Activated CD8-positive, alpha-beta memory T cell treated with anti-CD3 and anti-CD28 coated beads, Interleukin-2, amount 50 U/mL, for 4 hours (primary cell): ENCODE measurements around the gene AP3B1.

ENCODE experiments used
- DNase-seq: peaks from one replicate; pipeline ENCODE4 v3.0.0-alpha.2; 2020

Gene AP3B1

DNA sequence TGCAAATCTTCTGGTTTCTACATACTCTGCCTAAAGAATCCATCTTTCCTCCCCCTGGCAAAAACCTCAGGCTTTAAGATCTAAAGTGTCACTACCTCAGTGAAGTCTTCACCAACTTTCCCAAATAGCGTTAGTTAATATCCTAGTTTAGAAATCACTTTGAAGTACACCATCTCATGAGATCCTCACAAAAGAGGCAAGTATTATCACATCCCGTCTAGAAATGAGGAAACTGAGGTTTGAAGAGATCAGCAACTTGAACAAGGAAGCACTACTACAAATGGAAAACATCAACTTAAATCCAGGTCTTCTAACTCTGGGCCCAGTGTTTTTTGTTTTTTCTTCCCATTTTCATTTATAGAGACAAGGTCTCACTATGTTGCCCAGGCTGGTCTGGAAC, 4.6 kb downstream of the AP3B1 start:
- no peak for DNase-seq

DNA sequence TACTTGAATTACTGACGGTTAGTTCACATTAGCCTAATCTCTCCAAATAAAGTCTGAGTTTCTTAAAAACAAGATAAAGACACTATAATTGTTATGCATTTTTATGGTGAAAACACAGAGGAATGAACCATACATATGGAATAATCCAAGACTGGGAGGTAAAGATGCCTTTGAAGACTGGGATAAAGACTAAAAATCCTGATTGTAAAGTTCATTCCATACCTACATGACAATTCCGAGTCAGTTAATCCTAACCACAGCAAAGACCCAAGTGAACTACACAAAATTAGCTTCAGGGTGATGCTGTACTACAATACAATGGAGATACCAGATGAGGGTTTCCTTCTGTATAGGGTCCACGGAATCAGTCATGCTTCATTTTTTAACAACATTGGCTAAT, 6.3 kb downstream of the AP3B1 start:
- no peak for DNase-seq

DNA sequence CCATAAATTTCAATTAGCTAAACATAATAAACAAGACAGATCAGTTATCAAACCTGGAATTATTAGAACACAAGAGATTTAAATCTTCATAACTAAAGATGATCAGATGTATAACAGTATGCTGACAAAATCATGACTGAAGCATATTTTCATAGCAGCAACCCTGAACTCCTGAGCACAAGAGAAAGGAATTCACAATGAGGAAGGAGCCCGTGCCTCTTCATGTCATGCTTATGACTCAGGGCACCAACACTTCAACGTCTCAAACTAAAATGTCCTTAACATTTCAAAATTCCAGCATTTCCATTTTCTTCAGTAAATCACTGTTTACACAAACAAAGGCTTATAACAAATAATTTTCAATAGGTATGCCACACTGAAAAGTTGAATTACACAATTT, 6.7 kb downstream of the AP3B1 start:
- no peak for DNase-seq

DNA sequence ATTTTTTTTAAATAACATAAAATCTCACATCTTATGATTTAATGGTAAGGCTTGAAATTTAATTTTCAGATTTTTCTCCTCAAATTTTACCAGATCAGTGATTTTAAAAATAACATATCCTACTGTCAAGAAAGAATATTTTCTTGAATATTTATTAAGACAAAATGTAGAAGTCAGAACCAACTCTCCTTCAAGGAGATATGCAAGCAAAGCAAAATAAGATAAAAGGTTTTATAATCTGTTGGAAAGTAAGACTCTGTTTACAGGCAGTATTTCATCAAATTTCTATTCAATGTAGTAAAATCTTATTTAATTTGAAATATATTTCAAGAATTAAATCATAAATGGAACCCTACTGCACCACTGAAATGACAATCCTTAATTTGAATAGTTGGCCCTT, 7.3 kb downstream of the AP3B1 start:
- no peak for DNase-seq

DNA sequence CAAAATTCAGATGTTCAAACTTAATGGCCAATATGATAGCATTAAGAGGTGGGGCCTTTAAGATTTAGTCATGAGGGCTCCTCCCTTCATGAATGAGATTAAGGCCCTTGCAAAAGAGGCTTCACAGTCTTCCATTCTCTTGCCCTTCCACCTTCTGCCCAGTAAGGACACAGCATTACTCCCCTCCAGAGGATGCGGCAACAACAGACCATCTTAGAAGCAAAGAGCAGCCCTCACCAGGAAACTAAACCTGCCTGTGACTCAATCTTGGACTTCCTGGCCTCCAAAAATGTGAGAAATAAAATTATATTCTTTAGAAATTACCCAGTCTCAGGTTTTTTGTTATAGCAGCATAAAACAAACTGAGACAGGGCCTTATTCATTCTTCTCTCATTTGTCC, 8.2 kb downstream of the AP3B1 start:
- DNase-seq = no peak

DNA sequence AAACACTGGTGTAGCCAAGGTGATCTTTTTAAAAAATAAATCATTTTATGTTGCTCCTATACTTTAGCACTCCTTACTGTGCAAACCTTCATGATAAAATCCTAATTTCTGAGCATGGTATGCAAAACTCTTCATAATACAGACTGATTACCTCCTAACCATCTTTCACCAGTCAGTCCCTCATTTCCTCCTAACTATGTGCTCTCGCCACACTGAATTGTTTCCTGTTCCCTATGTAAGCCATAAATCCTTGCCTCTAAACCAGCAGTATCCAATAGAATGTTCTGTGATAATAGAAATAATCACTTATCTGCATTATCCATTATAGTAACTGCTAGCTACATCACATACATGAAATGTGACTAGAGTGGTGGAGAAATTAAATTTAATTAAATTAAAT, 10.7 kb downstream of the AP3B1 start:
- DNase-seq = no peak

DNA sequence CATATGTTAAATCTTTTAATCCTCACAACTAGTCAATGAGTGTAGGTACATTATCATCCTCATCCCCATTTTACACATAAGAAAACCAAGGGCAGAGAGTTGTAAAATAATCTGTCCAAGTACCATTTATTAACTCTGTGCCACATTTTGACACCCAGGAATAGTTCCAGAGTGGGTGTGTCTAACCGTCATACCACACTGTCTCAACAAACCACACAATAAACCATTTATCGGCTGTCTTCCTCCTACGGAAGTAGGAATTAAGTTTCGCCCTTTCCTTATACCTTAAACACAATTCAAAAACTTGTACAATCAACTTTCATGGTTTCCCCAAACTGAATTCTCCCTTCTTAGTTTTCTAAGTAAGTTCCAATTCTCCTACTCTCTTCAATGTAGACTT, 11.4 kb downstream of the AP3B1 start:
- no peak for DNase-seq

DNA sequence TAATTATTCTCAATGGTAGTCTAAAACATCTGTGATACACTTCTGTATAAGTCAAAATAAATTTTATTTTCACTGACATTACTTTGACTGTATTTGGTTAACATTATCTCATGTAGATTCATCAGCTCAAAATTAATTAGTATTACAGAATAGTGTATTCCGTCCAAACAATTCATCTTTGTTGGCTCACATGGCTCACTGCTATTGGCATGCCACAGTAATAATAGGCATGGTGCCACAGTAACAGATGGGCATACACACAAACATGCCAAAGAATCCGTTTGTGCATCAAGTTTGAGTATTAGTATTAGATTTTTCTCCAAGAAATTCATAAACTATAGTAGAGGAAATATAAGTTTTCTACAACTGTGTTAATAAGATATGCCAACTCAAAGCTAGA, 14.2 kb downstream of the AP3B1 start:
- no peak for DNase-seq

DNA sequence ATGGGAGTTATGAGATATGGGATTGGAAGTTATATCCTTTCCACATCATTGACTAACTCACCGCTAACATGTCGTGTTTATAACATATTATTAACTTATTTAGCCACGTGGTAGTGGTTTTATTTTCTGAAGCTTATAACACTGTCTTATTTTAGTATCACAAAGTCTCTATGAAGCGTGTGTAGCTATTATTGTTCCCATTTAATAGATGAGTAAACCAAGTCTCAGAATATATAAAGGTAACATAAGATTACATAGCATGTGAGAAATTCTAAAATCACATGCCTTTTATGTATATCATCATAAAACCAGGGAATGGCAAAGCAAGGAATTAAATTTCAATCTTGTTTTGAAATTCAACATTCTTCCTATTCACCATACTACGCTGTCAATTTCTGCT, 15.3 kb downstream of the AP3B1 start:
- DNase-seq = no peak

DNA sequence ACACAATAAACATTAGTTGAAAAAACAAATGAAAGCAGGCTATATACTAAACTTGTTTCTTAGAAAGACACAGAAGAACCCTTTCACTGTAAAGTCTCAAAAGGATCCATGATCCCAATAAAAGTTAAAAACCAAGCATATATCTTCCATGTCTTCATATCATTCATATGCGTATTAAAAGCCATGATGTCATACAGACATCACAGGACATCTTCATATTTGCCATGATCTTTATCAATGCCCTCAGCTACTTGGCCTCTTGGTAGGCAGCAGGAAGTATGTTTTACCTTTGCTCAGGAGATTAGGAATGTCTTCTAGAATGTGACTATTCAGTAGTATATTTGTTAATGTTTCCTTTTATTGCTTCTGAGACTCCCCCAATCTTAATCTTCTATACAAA, 16.8 kb downstream of the AP3B1 start:
- no peak for DNase-seq

DNA sequence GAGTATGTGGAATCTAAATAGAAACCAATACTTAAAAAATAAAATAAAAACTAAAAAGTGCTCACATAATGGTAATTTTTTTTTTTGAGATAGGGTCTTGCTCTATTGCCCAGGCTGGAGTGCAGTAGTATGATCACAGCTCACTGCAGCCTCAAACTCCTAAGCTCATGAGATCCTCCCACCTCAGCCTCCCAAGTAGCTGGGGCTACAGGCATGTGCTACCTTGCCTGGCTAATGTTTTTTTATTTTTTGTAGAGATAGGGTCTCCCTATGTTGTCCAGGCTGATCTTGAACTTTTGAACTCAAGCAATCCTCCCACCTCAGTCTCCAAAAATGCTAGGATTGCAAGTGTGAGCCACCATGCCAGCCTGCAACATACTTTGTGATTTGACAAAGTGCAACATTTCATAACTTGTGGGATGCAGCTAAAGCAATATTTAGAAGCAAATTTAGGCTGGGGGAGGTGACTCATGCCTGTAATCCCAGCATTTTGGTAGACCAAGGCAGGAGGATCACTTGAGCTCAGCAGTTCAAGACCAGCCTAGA, 18.4 kb downstream of the AP3B1 start:
- no peak for DNase-seq

DNA sequence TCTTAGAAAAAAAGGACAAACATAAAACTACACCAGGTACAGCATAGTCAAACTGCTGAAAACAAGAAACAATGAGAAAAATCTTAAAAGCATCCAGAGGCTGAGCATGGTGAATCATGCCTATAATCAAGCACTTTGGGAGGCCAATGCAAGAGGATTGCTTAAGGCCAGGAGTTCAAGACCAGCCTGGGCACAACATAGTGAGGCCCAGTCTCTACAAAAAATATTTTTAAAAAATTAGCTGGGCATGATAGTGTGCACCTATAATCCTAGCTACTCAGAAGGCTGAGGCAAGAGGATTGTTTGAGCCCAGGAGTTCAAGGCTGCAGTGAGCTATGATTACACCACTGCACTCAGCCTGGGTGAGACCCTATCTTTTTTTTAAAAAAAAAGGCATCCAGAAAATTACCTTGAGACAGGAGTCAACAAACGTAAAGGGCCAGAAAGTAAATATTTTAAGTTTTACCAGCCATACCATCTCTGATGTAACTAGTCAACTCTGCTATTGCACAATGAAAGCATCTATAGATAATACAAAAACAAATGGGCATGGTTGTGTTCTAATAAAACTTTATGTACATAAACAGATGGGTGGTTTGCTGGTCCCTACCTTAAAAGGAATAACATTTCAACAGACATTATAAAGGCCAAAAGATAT, 19.8 kb downstream of the AP3B1 start:
- DNase-seq = no peak

DNA sequence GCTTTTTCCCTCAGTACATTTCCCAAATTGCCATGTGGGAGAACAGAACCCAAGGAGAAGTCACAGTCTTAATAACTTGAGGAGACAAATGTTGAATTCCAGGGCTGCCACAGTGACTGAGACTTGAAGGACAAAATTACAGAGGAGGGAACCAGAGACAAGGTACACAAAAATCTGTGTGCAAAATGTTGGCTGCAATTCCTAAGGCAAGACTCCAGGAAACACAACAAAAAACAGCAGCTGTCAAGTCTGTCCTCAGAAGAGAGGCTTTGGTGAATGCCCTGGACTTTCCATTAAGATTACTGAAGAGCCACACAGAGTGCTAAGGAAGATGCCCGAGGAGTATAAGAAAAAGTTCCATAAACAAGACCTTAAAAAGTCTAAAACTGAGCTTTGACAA, 21.1 kb downstream of the AP3B1 start:
- no peak for DNase-seq

DNA sequence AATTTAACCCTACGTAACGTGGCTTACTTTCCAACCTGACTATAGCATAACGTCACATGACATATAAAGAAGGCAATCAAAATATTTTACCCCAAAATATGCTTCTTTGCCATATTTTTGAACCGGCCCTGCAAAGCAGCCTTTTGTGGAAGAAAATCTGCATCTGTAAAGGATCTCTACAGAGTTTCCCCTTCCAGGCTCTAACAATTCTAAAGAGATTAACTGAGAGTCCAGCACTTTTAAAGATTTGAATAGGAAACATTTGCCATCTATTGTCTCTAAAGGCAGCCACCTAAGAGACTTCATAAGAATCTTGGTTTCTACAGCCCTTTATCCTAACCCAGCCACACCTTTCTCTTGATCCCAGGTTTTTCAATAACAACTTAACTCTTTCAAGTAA, 22.7 kb downstream of the AP3B1 start:
- DNase-seq = no peak

DNA sequence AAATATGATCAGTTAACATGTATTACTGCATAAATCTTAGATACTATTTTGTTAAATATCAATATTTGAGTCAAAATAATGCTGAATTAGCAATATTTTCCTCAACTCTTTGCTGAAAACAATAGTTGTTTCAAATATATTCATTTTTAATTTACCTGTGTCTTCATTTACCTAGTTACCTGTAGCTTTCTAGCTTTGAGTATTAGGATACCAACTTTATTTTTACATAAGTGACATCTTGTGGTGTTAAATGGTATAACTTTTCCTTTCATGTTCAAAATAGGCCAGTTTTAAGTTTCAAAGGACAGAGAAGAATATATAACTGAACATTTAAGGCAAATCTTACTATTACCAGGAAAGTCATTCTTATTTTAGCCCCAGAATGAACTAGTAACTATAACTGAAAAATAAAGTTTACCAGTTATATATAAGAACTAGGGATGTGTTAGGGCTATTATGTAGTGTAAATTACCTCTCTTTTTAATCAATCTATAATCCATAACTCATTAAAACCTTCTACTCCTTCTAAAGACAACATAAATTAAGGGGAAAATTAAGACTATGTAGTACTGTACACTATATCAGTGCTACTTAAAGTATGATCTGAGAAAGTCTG, 25.3 kb downstream of the AP3B1 start:
- no peak for DNase-seq

DNA sequence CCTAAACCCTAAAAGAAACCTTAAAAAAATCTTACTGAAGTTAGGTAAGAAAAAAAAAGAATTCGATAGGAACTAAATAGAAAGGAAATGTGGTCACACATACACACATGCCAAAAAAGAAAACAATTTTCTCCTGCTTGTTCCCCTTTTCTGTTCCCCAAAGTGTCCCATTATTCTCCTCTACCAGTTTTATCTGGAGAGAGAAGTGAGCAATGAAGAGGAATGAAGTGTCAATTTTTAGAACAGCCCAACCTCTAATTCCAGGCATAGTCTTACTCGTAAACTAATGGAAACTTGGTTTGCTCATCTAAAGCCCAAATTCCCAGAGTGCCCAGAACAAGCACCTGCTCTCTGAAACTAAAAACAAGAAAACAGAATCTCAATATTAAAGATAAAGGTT, 26.1 kb downstream of the AP3B1 start:
- no peak for DNase-seq

DNA sequence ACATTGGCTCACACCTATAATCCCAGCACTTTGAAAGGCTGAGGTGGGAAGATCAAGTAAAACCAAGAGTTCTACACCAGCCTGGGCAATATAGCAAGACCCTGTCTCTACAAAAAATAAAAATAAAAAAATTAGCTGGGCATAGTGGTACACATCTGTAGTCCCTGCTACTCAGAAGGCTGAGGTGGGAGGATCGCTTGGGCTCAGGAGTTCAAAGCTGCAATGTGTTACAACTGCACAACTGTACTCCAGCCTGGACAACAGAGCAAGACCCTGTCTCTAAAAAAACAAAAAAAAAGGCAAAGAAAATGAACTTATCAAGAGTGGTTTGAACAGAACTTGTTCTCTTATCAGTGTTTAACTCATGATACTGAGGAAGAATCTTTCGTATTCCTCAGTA, 29.3 kb downstream of the AP3B1 start:
- DNase-seq = no peak

DNA sequence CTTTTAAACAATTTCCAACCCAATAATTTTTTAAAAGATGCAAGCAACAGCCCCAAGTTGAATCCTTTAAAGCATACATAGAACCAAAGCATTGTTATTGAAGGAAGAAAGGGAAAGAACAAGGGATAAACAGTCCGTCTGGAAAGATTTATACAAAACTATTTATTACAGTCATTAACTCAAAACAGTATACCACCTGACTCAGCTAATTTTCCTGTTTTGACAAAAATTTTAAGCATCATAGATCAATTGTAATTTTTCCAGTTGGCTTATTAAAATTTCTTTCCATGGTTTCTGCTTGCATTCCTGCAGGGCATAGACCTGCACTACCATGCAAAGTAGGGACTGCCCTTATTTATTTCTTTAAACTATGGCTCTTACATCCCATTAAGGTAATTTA, 29.9 kb downstream of the AP3B1 start:
- no peak for DNase-seq

DNA sequence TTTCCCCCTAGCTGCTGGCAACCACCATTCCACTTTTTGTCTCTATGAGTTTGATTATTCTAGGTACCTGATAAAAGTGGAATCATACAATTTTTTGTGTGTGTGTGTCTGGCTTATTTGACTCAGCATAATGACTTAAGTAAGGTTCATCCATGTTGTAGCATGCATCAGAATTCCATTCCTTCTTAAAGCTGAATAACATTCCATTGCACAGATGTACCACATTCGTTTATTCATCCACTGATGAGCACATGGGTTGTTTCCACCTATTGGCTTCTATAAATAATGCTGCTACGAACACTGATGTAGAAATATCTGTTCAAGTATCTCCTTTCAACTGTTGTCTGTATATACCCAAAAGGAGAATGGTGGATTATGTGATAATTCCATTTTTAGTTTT, 33.7 kb downstream of the AP3B1 start:
- no peak for DNase-seq

DNA sequence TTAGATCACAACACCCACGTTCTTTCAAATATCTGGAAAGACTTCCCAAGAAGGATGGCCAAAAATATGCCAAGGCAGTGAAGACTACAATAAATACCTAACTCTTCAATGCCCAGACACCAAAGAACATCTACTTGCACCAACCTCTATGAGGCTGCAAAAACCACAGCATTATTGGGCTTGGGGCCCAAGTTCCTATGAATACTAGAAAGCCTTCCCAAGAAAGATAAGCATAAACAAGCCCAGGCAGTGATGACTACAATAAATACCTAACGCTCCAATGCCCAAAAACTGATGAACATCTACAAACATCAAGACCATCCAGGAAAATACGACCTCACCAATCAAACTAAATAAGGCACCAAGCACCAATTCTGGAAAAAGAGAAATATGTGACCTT, 41.3 kb downstream of the AP3B1 start:
- DNase-seq = no peak

DNA sequence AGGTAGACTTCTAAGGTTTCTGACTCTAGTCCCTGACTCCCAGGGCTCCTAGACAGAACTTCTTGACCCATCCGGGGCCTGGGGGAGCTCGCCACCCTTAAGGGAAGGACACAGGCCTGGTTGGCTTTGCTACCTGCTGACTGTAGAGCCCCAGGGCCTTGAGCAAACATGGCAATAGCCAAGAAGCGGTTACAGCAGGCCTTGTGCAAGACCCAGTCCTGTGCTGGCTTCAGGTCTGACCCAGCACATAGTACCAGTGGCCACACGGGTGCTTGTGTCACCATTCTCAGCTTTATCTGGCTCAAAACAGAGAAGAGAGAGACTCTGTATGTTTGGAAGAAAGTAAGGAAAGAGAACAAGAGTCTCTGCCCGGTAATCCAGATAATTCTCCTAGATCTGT, 41.8 kb downstream of the AP3B1 start:
- DNase-seq = no peak

DNA sequence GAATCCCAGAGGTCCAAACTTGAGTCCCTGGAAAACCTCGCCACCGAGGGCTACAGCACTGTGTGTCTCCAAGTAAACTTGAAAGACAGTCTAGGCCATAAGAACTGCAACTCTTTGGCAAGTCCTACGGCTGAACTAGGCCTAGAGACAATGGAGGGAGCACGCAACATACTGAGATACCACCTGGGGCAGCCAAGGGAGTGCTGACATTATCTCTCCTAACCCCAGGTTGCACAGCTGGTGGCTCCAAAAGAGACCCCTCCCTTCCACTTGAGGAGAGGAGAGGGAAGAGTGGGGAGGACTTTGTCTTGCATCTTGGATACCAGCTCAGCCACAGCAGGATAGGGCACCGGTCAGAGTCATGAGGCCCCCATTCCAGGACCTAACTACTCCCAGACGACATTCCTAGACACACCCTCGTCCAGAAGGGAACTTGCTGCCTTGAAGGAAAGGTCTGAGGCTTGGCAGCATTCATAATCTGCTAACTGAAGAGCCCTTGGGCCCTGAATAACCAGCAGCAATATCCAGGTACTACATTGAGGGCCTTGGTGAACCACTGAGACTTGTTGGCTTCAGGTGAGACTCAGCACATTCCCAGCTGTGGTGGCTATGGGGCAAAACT, 42.7 kb downstream of the AP3B1 start:
- no peak for DNase-seq

DNA sequence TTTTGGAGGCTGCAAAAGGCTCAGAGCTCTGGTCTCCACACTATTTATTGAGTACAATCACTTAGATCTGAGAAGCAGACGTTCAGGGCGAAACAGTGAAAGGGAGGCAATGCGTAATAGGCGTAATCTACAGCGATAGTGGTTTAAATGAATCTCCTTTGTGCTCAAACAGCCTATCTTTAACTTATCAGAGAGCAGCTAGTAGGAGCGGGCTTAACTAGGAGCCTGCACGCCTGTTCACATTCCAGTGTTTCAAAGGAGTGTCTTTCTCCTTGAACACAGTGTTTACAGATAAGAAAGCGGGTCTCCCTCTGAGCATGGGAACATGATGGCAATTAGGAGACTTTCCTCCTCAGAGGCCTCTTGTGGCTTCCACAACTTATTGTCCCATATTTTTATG, 49.4 kb downstream of the AP3B1 start:
- no peak for DNase-seq

DNA sequence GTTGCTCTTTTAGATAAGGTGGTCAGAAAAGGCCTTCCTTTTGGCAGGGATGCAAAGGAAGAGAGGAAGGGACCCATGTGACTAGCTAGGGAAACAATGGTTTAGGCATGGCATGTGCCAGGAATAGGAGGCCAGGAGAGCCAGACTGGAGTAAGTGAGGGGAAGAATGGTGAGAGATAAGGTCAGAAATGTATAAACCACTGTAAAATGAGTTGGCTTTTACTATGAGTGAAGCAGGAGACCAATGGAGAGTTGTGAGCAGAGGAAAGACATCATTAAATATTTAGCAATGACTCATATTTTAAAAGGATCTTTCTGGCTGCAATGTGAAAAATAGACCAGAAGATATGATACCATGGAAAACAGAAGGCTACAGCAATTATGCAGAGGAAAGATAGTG, 50.9 kb downstream of the AP3B1 start:
- no peak for DNase-seq

DNA sequence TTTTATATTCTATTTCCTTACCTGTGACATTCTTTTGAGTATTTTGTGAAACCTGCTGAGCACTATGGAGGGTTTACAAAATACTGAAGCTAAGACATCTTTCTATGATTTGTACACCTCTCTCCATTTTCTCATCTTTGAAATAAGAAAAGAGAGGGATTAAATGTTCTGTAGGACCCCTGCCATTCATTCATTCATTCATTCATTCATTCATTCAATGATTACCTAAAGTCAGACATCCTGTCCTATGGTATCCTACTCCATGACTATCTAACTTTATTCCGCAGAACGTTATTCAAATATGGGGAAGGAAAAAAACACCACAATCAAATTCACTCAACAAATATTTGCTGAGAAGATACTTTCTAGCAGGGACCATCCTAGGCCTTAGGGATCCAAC, 51.4 kb downstream of the AP3B1 start:
- no peak for DNase-seq
